ENCODE data around the gene LY86.

The LY86 gene

DNA sequence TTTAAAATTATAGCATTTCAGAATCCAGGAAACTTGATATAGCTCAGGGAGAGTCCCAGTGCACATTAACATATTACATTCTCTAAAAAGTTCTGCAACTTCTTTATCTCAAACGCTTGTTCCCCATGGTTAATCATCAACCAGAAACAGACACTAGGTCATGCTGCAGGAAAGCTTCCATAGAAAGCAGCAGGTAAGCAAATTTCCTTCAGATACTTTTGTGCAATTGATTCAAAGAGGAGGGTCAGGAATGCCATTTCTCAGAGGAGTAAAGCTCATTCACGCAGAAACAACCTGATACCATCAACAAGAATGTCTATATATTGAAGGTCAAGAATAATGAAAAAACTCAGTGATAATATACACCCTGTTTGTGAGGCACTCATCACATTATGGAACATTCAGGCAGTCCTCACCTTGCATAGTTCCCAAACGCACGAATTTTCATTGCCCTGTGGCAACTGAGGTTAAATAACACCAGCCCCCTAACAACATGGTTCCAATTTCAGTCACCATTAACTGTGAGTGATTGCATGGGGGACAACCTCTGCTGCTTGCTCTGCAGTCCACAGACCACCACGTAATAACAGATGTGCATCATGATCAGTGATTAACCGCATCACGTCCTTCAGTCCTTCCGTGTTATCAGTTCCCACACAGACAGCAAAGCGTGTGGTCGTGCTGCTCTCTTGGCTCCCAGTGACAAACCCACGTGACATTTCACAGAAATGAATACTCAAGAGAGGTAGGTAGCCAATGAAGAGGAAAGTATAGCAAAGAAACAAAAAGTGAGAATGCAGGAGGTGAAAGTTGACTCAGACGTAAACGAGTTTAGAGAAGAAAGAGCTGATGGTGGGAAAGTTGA, 95.7 kb downstream of the LY86 start:
- no peak for DNase-seq

DNA sequence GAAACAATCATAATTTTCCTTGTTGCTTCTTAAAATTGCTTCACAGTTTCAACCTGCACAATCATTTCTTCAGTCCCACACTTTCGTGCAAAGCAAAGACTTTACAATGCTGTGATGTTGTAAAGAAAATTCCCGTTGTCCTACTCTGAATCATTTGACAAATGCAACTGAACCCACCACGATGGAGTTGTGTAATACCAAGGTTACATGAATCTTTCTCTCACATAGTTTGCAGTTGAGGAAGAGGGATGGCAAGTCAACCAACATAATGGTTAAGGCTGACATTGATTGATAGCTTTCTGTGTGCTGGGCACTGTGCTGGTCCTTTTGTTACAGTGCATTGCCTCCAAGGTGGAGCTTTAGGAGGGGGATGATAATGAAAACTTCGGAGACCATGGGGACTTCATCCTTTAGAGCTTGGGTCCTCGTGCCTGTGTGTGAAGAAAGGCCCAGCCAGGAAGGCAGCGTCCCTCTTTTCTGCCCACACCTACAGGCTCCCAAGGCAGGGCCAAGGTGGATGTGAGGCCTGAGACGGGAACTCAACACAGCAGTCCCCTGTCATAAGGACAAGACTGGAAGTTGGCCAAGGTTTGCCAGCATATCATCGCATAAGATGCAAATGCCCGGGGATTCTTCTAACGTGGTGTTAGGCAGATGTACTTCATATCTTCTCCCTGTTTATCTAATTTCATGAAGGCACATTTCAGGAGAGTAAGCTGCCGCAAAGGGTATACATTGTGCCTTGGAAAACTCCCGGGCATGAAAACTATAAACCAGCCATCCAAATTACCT, 96.9 kb downstream of the LY86 start:
- DNase-seq: no peak

DNA sequence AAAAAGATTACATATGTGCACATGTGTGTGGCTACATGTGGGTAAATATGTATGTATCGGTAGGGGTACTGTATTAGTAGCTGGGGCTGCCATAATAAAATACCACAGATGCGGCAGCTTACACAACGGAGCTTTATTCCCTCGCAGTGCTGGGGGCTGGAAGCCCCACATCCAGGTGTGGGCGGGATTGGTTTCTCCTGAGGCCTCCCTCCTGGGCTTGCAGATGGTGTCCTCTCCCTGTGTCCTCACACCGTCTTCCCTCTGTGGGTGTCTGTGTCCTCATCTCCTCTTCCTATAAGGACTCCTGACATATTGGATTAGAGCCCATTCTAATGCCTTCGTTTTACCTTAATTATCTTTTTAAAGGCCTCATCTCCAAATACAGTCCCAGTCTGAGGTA, 97.7 kb downstream of the LY86 start:
- DNase-seq: no peak

DNA sequence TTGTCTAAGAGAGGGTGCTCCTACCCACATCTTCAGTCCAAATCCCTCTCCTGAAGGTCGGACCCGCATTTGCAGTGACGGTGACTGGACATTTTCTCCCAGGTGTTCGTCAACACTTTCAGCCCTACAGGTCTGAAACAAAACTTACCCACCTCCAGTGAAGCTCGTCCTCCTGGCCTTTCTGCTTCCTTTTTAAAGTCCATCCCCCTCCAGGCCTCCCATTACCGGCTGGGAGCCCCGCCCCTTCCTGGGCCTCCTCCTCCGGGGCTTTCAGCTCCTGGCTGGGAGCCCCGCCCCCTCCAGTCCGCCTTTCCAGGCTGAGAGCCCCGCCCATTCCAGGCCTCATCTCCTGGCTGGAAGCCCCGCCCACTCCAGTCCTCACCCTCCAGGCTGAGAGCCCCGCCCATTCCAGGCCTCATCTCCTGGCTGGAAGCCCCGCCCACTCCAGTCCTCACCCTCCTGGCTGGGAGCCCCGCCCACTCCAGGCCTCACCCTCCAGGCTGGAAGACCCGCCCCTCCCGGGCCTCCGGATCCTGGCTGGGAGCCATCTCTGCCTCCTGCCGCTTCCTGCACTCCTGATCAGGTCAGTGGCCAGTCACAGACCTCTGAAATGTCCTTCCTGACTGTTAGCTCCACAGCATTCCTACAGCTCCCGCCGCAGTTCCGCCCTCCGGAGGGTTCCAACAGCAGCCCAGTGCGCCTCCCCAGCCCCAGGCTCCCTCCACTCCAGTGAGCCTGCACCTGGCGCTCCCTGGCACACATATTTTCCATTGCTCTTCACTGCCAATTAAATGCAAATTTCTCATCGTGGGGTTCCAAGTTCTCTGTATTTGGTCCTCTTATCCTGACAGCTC, 98.5 kb downstream of the LY86 start:
- DNase-seq: no peak

DNA sequence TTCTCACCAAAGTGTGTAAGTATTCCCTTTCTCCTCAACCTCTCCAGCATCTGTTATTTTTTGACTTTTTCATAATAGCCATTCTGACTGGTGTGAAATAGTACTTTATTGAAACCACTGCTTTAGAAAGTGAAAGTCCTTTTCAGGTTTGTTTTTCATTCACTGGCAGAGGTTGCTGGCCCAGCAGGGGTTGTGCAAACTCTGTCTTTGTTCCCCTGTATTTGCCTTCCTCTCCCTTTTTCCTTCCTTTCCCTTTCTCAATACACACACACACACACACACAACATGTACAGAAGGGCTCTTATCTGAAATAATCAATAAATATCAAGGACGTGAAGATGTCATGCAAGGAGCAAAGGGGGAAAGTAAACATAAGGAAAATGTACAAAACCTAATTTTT, 99.8 kb downstream of the LY86 start:
- no peak for DNase-seq

DNA sequence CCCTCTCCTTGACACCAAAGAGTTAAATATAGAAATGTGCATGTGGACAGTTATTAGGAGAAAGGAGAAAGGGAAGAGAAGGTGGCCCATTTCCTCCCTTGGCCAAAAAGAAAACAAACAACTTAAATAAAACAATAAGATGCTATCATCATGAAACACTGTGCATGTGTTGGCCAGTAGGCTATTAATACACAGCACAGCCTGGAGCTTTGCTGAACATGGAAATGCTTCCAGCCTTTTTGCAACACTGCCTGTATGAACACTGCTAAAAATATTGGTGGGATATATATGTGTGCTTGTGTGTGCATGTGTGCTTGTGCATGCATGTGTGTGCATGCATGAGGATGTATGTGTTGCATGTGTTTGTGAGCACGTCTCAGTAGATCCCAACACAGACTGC, 100.4 kb downstream of the LY86 start:
- no peak for DNase-seq

DNA sequence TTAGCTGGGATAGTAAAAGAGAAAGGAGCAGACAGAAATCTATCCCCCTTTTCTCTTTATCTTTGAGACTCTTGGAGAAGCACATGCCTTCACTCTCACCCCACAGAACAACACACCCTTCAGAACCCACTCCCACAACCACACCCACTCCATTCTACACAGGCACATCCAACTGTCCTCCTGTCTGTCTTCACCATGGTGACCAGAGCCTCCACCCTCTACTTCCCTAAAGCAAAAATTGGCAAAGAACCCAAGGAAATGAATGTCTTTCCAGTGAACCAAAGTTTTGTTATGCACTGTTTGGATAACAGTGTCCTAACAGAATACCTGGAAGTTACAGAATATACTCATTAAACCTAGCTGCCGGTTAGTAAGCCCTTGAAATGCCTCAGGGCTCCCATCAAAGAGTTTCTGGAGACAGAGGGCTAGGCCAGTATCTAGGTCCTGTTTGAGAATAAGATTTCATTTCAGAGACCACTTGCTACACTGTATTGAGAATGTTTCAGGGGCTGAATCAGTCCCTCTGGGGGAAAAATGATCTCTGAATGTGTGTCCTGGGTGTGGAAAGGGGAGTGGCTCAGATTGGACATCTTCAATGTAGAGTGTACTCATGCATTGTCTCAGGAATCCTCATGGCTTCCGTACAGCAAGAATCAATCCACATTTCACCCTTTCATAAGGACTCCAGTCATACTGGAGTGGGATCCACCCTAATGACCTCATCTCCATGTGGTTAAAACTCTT, 101.1 kb downstream of the LY86 start:
- no peak for DNase-seq

DNA sequence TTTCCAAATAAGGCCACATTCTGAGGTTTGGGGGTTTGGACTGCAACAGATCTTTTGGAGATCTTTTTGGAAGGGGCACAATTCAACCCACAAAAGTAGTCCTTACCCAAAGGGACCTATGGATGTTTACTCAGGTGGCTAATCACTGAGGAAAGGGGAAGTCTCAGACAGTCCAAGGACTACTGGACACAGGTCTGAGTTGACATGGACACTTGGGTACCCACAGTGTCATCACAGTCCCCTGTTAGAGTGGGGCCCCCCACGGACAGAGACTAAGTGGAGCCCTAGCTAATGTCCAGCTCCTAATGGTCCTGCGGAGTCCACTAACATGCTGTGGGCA, 101.6 kb downstream of the LY86 start:
- DNase-seq: no peak

DNA sequence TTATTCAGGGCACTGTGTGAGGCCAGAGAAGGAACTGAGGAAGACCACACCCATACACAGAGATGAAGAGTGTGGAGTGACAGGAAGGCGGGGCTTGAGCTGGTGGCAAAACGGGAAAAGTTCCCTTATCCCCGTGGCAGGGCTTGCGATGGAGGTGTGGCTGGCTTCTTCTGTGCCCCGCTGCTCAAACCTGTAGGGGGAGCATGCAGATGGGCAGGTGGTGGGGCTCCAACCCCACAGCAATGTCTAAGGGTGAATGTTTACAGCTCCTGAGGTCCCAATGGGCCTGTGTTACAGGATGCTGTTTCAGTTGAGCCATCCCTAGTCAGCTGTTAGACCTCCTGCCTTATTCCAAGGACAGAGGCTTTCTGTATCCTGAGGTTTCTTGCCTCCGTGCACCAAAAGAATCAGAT, 105.9 kb downstream of the LY86 start:
- no peak for DNase-seq

DNA sequence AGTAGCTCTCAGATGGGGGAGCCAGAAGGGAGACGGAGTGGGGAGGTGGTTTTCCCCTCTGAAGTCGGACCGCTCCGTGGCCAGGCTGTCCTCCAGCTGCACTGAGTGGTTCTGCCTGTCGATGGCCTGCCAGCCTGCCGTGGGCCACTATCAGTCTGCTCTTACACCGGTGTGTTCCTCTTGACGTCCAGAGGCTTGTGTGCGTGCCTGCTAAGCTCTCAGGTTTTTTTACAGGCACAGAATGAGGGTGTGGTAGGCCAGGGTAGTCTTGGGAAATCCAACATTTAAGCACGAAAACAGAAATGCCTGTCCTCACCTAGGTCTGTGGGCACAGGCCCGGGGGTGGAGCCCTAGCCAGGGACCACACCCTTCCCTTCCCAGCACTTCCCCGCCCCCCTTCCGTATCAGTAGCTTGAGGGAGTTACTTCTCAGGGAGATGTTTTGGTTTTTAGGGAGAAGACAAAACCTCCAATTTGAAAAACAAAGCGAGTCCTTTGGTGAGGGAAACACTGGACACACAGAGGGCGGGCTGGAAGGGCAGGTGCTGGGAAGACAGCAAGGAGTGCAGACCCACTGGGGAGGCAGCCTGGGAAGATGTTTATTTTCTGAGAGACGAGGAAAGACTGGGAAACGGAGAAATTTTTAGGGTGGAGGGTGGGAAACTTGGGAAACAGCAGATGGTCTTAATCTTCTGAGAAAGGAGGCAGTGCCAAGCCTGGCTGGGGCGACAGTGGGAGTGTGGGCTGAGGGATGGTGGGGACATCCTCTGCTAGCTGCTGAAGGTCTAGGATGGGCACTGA, 106.5 kb downstream of the LY86 start:
- DNase-seq: no peak

DNA sequence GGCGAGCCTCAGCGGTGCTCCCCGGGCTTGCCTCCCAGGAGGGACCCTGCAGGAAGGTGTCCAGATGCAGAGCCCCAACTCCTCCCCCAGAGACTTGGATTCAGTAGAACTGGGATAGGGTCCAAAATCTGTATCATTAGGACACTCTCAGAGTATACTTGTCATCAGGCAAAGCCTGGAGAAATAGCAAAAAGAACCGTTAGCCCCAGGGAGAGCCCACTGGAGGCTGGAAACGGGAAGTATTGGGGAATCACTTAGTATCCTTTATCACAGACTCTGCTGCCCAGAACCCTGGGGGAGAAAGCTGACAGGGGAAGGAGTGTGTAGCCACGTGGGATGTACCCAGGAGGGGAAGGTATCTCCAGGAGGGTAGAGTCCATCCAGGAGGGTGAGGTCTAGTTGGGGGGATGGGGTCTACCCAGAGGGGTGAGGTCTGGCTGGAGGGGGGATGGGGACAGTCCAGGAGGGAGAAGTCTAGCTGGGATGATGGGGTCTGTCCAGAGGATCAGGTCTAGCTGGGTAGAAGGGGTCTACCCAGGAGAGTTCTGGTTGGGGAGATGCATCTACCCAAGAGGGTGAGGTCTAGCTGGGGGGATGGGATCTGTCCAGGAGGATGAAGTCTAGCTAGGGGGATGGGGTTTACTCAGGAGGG, 107.2 kb downstream of the LY86 start:
- no peak for DNase-seq

DNA sequence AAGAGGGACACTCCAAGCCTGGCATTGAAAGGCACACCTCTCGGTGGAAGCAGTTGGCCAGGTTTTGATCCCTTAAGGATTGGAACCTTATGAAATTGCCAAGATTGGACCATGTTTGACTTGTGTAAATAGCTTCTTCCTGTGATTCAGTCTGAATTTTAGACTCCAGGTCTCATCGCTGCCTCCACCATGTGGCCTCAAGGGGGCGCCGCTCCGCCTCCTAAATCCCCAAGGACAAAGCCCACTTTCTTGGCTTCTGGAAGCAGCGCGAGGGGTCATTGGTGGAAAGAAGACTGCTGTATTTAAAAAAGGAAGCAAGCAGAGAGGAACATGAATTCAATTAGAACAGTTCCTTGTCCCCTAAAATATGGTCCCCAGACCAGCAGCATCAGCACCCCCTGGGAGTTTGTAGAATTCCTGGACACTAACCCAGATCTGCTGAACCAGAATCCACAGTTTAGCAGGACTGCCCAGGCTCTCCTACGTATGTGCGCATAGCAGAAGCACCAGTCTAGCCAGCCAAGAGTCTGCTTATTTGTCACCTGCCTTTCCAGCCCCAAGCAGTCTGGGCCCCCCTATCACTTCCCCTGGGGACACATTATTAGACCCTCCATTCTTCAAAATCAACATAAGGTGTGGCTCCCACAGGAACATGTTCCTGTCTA, 108.5 kb downstream of the LY86 start:
- no peak for DNase-seq

DNA sequence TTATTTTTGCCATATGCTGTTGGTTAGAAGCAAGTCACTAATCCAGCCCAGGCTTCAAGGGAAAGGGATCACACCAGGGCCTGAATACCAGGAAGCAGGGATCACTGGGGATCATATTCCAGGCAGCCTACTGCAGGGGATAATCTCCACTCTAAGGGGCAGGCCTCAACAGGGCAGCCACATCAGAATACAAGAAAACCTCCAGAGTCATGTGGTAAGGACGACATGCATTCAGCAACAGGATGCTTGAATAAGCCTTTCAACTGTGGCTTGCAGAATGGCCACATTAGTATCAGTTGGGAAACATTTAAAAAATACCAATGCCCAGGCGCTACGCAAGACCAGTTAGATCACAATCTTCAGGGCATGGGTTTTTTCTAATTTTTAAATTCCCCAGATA, 109.1 kb downstream of the LY86 start:
- no peak for DNase-seq

DNA sequence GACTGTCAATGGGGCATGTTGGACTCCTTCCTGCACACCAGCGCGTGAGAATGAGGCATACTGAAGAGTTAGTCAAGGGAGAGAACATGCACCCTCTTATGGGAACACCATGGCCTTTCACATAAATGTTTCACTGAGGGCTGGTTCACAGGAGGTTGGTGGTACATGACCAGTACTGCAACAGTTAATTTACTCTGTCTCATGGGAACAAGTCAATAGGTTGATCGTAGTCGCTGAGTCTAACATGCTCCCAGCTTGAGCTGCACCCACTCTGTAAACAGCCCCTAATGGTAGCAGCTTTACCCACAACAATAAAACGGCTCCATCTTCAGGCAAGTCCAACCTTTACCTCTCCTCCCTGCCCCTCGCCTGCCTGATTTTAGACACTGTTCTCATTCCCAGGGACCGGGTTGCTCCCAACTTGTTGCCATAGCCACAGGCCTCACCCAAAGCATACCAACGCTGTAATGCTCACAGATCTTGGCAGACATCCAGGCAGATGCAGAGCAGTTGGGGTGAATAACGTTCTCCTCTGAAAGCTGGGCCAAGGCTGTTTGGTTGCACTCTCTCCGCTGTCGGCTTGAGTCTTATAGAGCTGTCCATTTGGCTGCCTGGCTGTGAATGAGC, 111.3 kb downstream of the LY86 start:
- no peak for DNase-seq

DNA sequence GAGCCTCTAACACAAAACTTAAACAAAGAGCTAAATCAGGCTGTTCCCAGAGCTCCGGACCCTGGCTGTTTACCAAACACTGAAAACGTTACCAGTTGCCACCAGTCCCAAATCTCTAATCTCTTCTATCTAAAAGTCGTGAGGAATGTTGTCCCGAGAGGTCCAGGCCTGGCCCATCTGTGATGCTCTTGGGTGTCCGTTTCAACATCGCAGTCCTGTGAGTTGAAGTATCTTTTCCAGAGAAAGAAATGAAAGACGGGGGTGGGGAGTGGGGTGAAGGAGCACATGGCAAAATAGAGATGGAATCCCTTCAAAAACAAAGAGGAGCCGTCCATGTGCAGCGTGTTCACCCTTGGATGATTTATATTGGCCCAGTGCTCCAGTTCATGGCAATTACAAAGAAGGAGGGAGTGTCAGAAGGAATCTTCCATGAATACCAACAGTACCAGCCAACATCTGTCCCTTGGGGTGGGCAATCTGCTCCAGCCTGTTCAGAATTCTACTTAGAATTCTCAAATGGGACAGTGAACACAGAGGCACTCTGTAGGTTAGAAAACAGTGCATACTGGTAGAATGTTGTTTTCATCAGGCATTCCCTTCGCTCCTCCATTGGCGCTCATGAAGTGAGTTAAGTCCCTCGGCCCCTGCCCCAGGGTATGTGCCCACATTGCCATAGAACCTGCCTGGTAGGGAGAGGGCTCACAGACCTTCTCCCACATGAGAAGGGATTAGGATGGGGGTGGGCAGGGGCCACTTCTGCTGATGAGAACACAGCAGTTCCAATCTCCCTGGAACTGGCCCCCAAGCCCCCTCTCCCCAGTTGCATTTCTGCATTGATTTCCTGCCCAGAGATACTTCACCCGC, 112.1 kb downstream of the LY86 start:
- no peak for DNase-seq

DNA sequence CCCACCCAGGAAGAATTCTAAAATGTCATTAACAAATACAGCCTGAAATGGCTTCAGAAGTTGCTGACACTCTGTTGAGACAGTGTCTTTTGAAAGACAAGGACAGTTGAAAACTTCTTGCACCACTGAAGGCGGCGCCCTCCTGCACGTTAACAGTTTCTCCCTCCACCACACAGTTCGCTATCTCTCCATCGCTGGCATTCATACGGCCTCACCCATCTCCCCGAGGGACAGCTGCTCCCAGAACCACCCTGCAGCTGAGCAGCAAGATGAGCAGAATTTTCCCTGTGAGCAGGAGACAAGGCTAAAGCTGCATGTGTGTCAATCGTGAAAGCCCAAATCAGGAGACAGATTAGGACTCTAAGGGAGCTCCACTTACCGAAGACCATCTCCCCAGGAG, 113.3 kb downstream of the LY86 start:
- no peak for DNase-seq

DNA sequence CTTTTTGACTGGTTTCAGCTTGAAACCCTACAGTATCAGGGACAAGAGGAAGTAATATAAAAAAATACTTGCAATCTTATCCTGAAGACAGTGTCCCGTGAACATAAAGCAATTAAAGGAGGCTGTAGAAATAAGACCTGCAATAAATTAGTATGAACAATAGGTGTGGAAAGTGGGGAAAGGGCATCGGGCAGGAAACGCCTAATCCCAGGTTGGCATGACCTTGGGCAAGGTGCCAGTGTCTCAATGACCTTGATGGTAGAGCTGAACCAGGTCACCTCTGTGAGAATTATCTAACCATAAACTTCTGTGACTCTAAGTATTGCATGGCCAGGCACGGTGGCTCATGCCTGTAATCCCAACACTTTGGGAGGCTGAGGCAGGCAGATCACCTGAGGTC, 115.2 kb downstream of the LY86 start:
- DNase-seq: no peak
